Esophagus muscularis mucosa (tissue), 4 donors: ENCODE measurements around the gene LIFR. TPM values are rescaled to one million over a fixed set of nuclear protein-coding genes. Genes with fewer than 3 reads are reported as not detected.

ENCODE experiments used
- DNase-seq: peaks from one replicate; pipeline ENCODE4 v3.0.0-alpha.2; 2017; ENCODE audit errors: extremely low spot score
- H3K27ac ChIP-seq, 4 donors: fragments of 200-600 bp; sonication (generic); replicated peaks in 1 of 4; 1 replicate in 3 of 4; 2 replicates in 1 of 4; pipeline ENCODE4 v1.5.1; 2016 to 2019; ENCODE audit warnings: mild to moderate bottlenecking in 1 of 4
- H3K27me3 ChIP-seq, 4 donors: fragments of 200-600 bp; sonication (generic); one replicate each; pipeline versions ENCODE4 v1.5.1 to v1.6.0; 2016 to 2019
- H3K36me3 ChIP-seq, 4 donors: fragments of 200-600 bp; sonication (generic); one replicate each; pipeline ENCODE4 v1.5.1; 2016 to 2019
- H3K4me1 ChIP-seq, 4 donors: fragments of 200-600 bp; sonication (generic); one replicate each; pipeline ENCODE4 v1.5.1; 2016 to 2019
- H3K4me3 ChIP-seq, 4 donors: fragments of 200-600 bp; sonication (generic); 1 replicate in 2 of 4; 2 replicates in 2 of 4; pipeline ENCODE4 v1.5.1; 2016 to 2019; ENCODE audit warnings: mild to moderate bottlenecking in 4 of 4, moderate library complexity in 1 of 4
- H3K9me3 ChIP-seq, 4 donors: fragments of 200-600 bp; sonication (generic); 1 replicate in 3 of 4; 2 replicates in 1 of 4; pipeline ENCODE4 v1.5.1; 2016 to 2019
- EP300 ChIP-seq: sonication (generic); formaldehyde crosslinking; IDR thresholded peaks from one replicate; pipeline ENCODE4 v1.6.1; 2017; ENCODE audit warnings: antibody characterized with exemption
- POLR2A ChIP-seq: fragments of 450-650 bp; IDR thresholded peaks from one replicate; pipeline ENCODE4 v1.6.1; 2017; ENCODE audit warnings: antibody characterized with exemption, moderate library complexity, mild to moderate bottlenecking, low read depth
- POLR2AphosphoS5 ChIP-seq, 2 donors: sonication (generic); formaldehyde crosslinking; IDR thresholded peaks; one replicate each; pipeline ENCODE4 v1.6.1; 2017; ENCODE audit warnings: antibody characterized with exemption in 2 of 2
- WGBS: methylation state at CpG from one replicate; pipeline ENCODE4 v1.1.5; 2018; 5-methylcytosine and 5-hydroxymethylcytosine counted together
- intact Hi-C: fragments of 100-400 bp; cut with DNase I; formaldehyde crosslinking; loops from one replicate; pipeline ENCODE4 v1.15.1; 2023
- total RNA-seq, 4 donors: library from RNA; depleted of rRNA; stranded (reverse); fragments of >200 nt; gene quantifications; one replicate each; pipeline versions ENCODE4 v1.1.0 to v1.2.1, GENCODE V29; 2016
- TF ChIP-seq, protein P1 (sequence below), 3 experiments: fragments of 200-600 bp in 2 of 3; fragments of 450-650 bp in 1 of 3; sonication (generic) in 2 of 3; IDR thresholded peaks; one replicate each; pipeline ENCODE4 v1.5.1; 2017 to 2019; ENCODE audit warnings: antibody characterized with exemption in 3 of 3, mild to moderate bottlenecking in 2 of 3, moderate library complexity in 1 of 3

The LIFR gene
- total RNA-seq, 4 donors from 2014 or later, result 72.3 to 102 (median 90.1) TPM

DNA sequence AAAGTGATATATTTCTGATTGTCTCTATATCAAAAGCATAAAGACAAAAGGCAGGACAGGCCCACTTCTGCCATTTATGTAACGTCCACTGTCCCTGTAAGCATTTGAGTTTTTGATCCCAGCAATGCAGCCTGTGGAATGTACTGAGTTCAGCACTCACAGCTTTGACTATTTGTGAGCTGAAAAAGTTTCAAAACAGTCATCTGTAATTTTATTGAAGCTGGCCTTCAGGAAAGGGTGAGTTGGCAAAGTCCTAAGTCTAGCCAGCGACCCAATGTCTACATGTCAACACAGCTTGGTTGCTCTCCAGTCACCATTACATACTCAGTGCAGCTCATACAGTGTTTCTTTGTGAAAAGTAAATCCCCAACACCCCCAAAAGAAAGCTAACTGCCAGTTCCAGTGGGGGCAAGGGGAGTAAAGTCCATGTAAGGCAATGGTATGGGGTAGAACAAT, 9.7 kb downstream of the LIFR start:
- intact Hi-C loops, result no loop called here
- Histone ChIP-seq H3K27me3 (no peaks in the 10 kb centered on the region), H3K4me3 (no peak overlapping the region), H3K9me3 (no peaks in the 10 kb centered on the region), H3K36me3 (no peaks in the 10 kb centered on the region), H3K4me1 (peaks cover 37 to 61% (median 50%) of the 10 kb centered on the region in 4 donors), H3K27ac (peak overlapping the region in 1 of 4 donors; percentile 42)
- 55% methylated on average over 2 of the region's 2 CpGs for WGBS
- TF ChIP-seq POLR2AphosphoS5 (IDR thresholded peaks at IDR 0.05), result no peak
- TF ChIP-seq POLR2A, result no peak
- no peak for TF ChIP-seq EP300
- TF ChIP-seq, protein P1, sequence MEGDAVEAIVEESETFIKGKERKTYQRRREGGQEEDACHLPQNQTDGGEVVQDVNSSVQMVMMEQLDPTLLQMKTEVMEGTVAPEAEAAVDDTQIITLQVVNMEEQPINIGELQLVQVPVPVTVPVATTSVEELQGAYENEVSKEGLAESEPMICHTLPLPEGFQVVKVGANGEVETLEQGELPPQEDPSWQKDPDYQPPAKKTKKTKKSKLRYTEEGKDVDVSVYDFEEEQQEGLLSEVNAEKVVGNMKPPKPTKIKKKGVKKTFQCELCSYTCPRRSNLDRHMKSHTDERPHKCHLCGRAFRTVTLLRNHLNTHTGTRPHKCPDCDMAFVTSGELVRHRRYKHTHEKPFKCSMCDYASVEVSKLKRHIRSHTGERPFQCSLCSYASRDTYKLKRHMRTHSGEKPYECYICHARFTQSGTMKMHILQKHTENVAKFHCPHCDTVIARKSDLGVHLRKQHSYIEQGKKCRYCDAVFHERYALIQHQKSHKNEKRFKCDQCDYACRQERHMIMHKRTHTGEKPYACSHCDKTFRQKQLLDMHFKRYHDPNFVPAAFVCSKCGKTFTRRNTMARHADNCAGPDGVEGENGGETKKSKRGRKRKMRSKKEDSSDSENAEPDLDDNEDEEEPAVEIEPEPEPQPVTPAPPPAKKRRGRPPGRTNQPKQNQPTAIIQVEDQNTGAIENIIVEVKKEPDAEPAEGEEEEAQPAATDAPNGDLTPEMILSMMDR (IDR thresholded peaks at IDR 0.05), result no peak
- DNase-seq, result no peak

DNA sequence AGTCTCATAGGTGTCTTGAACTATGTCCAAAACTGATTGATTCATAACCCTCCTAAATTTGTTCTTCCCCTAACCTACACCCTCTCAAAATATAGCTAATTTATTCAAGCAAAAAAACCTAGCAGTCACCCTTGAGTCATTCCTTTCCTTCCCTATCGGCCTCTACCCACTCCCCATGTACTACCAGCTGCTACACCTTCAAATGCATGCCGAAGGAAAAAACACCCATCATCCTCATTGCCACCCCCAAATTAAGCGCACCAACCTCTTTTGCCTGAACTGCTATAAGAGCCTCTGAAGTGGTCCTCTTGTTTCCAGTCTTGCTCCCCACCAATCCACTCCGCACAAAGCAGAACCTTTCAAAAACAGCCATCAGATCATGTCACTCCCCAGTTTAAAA, 12.6 kb downstream of the LIFR start:
- intact Hi-C loops, result no loop called here
- H3K4me3 ChIP-seq, result no peak overlapping the region
- no peak for TF ChIP-seq EP300
- TF ChIP-seq, protein P1 (IDR thresholded peaks at IDR 0.05), result no peak
- peaks cover 40 to 55% (median 51%) of the 10 kb centered on the region in 4 donors for H3K4me1 ChIP-seq
- no peaks in the 10 kb centered on the region for H3K36me3 ChIP-seq
- H3K27ac ChIP-seq, result no peak overlapping the region
- no peaks in the 10 kb centered on the region for H3K27me3 ChIP-seq
- no peaks in the 10 kb centered on the region for H3K9me3 ChIP-seq
- DNase-seq, result no peak
- WGBS, result 93% methylated on average over 4 of the region's 4 CpGs

DNA sequence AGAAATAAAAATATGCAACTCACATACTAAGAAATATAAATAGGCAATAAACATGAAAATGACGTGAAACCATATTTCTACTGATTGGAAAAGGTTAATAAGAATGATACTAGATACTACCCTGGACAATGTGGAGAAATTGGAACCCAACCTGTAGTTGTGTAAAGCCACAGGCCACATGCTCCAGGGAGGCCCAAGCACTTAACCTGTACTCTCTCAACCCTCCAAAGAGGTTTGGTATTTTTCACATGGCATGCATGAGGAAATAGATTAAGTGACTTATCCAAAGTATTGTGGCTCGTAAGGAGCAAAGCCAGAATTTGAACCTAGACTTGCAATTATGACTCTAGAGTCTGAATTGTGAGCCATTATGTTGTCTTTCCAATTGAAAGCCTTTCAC, 13.4 kb downstream of the LIFR start:
- intact Hi-C loops, result no loop called here
- Histone ChIP-seq H3K36me3 (no peaks in the 10 kb centered on the region), H3K27ac (no peak overlapping the region), H3K4me1 (peaks cover 37 to 53% (median 50%) of the 10 kb centered on the region in 4 donors), H3K27me3 (no peaks in the 10 kb centered on the region), H3K4me3 (no peak overlapping the region), H3K9me3 (no peaks in the 10 kb centered on the region)
- 97% methylated on average over 2 of the region's 2 CpGs for WGBS
- TF ChIP-seq EP300 (no peak), POLR2AphosphoS5 (IDR thresholded peaks at IDR 0.05) (no peak), POLR2A (no peak)
- TF ChIP-seq, protein P1 (IDR thresholded peaks at IDR 0.05), result no peak
- DNase-seq, result no peak

DNA sequence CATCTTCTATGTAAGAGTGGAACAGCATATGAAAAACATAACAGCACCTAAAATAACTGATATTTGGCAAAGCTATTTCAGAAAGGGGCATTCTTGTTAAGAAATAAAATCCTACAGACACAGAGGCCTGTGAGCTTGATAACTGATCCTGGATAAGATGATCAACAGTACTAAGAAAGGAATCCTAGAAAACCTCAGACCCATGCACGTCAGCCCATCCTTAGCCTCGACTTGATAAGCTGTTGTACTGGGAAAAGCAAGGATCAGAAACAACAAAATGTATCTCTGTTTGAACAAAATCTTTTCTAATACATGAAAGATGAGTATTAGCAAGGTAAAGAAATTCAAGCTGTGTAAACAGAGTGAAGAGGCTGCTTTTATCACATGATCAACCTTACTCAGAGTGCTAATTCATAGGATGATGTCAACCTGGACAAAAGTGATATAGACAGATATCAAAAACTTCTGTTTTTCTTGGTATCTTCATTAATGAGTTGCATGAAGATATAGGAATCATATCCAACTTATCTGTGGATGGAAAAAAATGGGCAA, 15.2 kb downstream of the LIFR start:
- H3K4me1 ChIP-seq, result peaks cover 33 to 45% (median 39%) of the 10 kb centered on the region in 4 donors
- no peak for DNase-seq
- H3K9me3 ChIP-seq, result no peaks in the 10 kb centered on the region
- TF ChIP-seq POLR2A, result no peak
- no peak for TF ChIP-seq EP300
- no peak for TF ChIP-seq POLR2AphosphoS5 (IDR thresholded peaks at IDR 0.05)
- TF ChIP-seq, protein P1 (IDR thresholded peaks at IDR 0.05), result no peak
- no peak overlapping the region for H3K27ac ChIP-seq
- no peak overlapping the region for H3K4me3 ChIP-seq
- 82% methylated on average over 2 of the region's 2 CpGs for WGBS
- intact Hi-C loops, result no loop called here
- no peaks in the 10 kb centered on the region for H3K27me3 ChIP-seq
- H3K36me3 ChIP-seq, result no peaks in the 10 kb centered on the region

DNA sequence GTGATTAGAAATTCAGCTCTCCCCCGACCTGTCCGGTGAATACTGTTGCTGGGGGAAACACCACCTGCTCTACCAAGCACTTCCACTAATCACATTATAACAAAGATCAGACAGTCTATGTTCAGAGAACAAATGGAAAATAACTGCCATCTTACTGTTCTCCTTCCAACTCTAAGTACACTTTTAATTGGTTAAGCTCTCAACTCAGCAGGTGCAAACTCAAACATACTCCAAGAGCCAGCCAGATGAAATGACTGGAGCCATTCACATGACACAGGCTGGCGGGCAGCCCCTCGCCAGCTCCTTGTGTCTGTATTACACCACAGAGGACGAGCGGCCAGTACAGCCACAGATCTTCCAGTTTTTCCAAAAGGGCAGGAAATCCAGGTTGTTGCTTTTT, 16.1 kb downstream of the LIFR start:
- Histone ChIP-seq H3K4me1 (peaks cover 38 to 55% (median 44%) of the 10 kb centered on the region in 4 donors), H3K27ac (no peak overlapping the region), H3K4me3 (no peak overlapping the region), H3K9me3 (no peaks in the 10 kb centered on the region), H3K36me3 (no peaks in the 10 kb centered on the region), H3K27me3 (no peaks in the 10 kb centered on the region)
- no peak for DNase-seq
- WGBS, result 79% methylated on average over 6 of the region's 6 CpGs
- intact Hi-C loops, result no loop called here
- TF ChIP-seq POLR2A (no peak), EP300 (no peak), POLR2AphosphoS5 (IDR thresholded peaks at IDR 0.05) (no peak)
- TF ChIP-seq, protein P1 (IDR thresholded peaks at IDR 0.05), result no peak
